A549 (cell line): Measurements from ENCODE around the gene FRMD4A. TPM values are rescaled to one million over a fixed set of nuclear protein-coding genes. Genes with fewer than 3 reads are reported as not detected.

Source experiments
- ATAC-seq, 2 experiments: fragments of 200-7000 bp in 1 of 2; fragments of >200 bp in 1 of 2; cut with Nextera tagmentation in 1 of 2; cut with Tn5 transposase in 1 of 2; 3 replicates each; pipeline versions ENCODE4 v1.8.0 to v1.9.1; 2018 to 2020; ENCODE audit warnings: mild to moderate bottlenecking in 1 of 2, moderate library complexity in 1 of 2
- CTCF ChIA-PET: fragments of 300-600 bp; sonication (Branson Sonifier 250); formaldehyde crosslinking; extraction: SDS; loops from one replicate; lab custom pipeline; 2021; ENCODE audit warnings: antibody characterized with exemption, inconsistent platforms; lab: Yijun Ruan, JAX
- POLR2A ChIA-PET: fragments of 350-600 bp; formaldehyde crosslinking; extraction: SDS; loops from one replicate; lab custom pipeline; 2021; ENCODE audit warnings: antibody characterized with exemption, inconsistent platforms; lab: Yijun Ruan, JAX
- DNase-seq, 2 experiments: peaks; one replicate each; pipeline versions ENCODE4 v3.0.0 to v3.0.0-alpha.2; 2011 to 2016; ENCODE audit warnings: low read depth in 1 of 2, low spot score in 1 of 2
- FAIRE-seq: peaks from 2 replicates; lab custom pipeline; 2011; peaks lifted over from hg19 to GRCh38; lab: Jason Lieb, UNC
- H3K27ac ChIP-seq, 2 experiments: fragments of >200 bp; sonication (Bioruptor Twin); formaldehyde crosslinking; 3 replicates each; pipeline ENCODE4 v1.5.1; 2016 to 2017
- H3K4me1 ChIP-seq: fragments of >200 bp; sonication (Bioruptor Twin); formaldehyde crosslinking; 3 replicates; pipeline ENCODE4 v1.6.1; 2016
- H3K4me2 ChIP-seq: fragments of >200 bp; sonication (Bioruptor Twin); formaldehyde crosslinking; 3 replicates; pipeline ENCODE4 v1.6.1; 2016
- H3K4me3 ChIP-seq: fragments of >200 bp; sonication (Bioruptor Twin); formaldehyde crosslinking; 3 replicates; pipeline ENCODE4 v1.5.1; 2016
- H3K9me3 ChIP-seq: fragments of >200 bp; sonication (Bioruptor Twin); formaldehyde crosslinking; 3 replicates; pipeline ENCODE4 v1.6.1; 2016
- BHLHE40 ChIP-seq: IDR thresholded peaks from 2 replicates; pipeline ENCODE4 v1.6.1; 2012; ENCODE audit warnings: low read depth, low read length, inconsistent platforms
- CEBPB ChIP-seq, 2 experiments: fragments of >200 bp in 1 of 2; sonication (Bioruptor Twin) in 1 of 2; formaldehyde crosslinking in 1 of 2; IDR thresholded peaks; 2 replicates each; pipeline ENCODE4 v1.6.1; 2012 to 2016
- CHD2 ChIP-seq: fragments of 150-350 bp; IDR thresholded peaks from 2 replicates; pipeline ENCODE4 v1.6.1; 2014; ENCODE audit warnings: low read length; ENCODE audit not compliant: partially characterized antibody
- EHMT2 ChIP-seq: fragments of 200-600 bp; sonication (generic); IDR thresholded peaks from 2 replicates; pipeline ENCODE4 v1.6.1; 2016; ENCODE audit warnings: antibody characterized with exemption, low read depth, mild to moderate bottlenecking, moderate library complexity
- FOSB ChIP-seq: fragments of 250-450 bp; sonication (Bioruptor Pico); IDR thresholded peaks from 2 replicates; pipeline ENCODE4 v1.5.0; 2020; ENCODE audit warnings: mild to moderate bottlenecking, moderate library complexity
- FOXS1 ChIP-seq: fragments of 250-450 bp; sonication (Bioruptor Pico); IDR thresholded peaks from 2 replicates; pipeline ENCODE4 v1.5.0; 2020; ENCODE audit warnings: mild to moderate bottlenecking, moderate library complexity
- HOXA7 ChIP-seq: fragments of 250-450 bp; sonication (Bioruptor Pico); IDR thresholded peaks from 2 replicates; pipeline ENCODE4 v1.5.0; 2020; ENCODE audit warnings: mild to moderate bottlenecking, moderate library complexity
- JUN ChIP-seq, 2 experiments: fragments of >200 bp; sonication (Bioruptor Twin); formaldehyde crosslinking; IDR thresholded peaks; 2 replicates in 1 of 2; 3 replicates in 1 of 2; pipeline ENCODE4 v1.6.1; 2016 to 2017
- KDM5A ChIP-seq: fragments of 200-600 bp; sonication (generic); IDR thresholded peaks from 2 replicates; pipeline ENCODE4 v1.6.1; 2016; ENCODE audit warnings: antibody characterized with exemption, mild to moderate bottlenecking
- MYC ChIP-seq: IDR thresholded peaks from 2 replicates; pipeline ENCODE4 v1.6.1; 2012; ENCODE audit warnings: mild to moderate bottlenecking, inconsistent platforms, low read length, improper control_type of control experiment, borderline replicate concordance
- NFE2L2 ChIP-seq: fragments of 150-350 bp; conservative IDR thresholded peaks from 2 replicates; pipeline ENCODE4 v1.6.1; 2014; ENCODE audit warnings: low read length
- NPAS2 ChIP-seq: fragments of 250-450 bp; sonication (Bioruptor Pico); IDR thresholded peaks from 2 replicates; pipeline ENCODE4 v1.8.0; 2022; ENCODE audit warnings: mild to moderate bottlenecking, moderate library complexity, borderline replicate concordance
- NR3C1 ChIP-seq: fragments of >200 bp; sonication (Bioruptor Twin); formaldehyde crosslinking; IDR thresholded peaks from 3 replicates; pipeline ENCODE4 v1.6.1; 2017
- POLR2AphosphoS2 ChIP-seq: conservative IDR thresholded peaks from 2 replicates; pipeline ENCODE4 v1.6.1; 2012; ENCODE audit warnings: low read length, improper control_type of control experiment, inconsistent platforms
- TFCP2L1 ChIP-seq: fragments of 250-450 bp; sonication (Bioruptor Pico); IDR thresholded peaks from 2 replicates; pipeline ENCODE4 v1.5.0; 2021; ENCODE audit warnings: mild to moderate bottlenecking
- ZNF302 ChIP-seq: fragments of 250-450 bp; sonication (Bioruptor Pico); IDR thresholded peaks from 2 replicates; pipeline ENCODE4 v1.9.0; 2021; ENCODE audit warnings: inconsistent platforms, mild to moderate bottlenecking, moderate library complexity
- ZSCAN20 ChIP-seq: fragments of 250-450 bp; sonication (Bioruptor Pico); IDR thresholded peaks from 2 replicates; pipeline ENCODE4 v1.8.0; 2022; ENCODE audit warnings: mild to moderate bottlenecking, moderate library complexity
- WGBS: methylation state at CpG from one replicate; pipeline ENCODE4 v1.1.6; 2017; ENCODE audit errors: missing lambda C conversion rate; 5-methylcytosine and 5-hydroxymethylcytosine counted together
- polyA plus RNA-seq, 4 experiments: library from polyadenylated mRNA; depleted of rRNA in 3 of 4; stranded (reverse); fragments of >200 nt; fragmentation: RNase III in 1 of 4; extraction: RNeasy Plus Mini Kit Qiagen cat#74134 plus additional on column Dnase treatment in 1 of 4; gene quantifications; 2 replicates in 3 of 4; 3 replicates in 1 of 4; pipeline ENCODE4 v1.2.3, GENCODE V29; 2011 to 2017
- TF ChIP-seq, protein P1 (sequence below): IDR thresholded peaks from 2 replicates; pipeline ENCODE4 v1.6.1; 2012
- TF ChIP-seq, protein P2 (sequence below): fragments of >200 bp; sonication (Bioruptor Twin); formaldehyde crosslinking; IDR thresholded peaks from 3 replicates; pipeline ENCODE4 v1.5.1; 2016
- TF ChIP-seq, protein P3 (sequence below): fragments of 250-450 bp; sonication (Bioruptor Pico); IDR thresholded peaks from 2 replicates; pipeline ENCODE4 v1.5.0; 2021; ENCODE audit warnings: mild to moderate bottlenecking, moderate library complexity, borderline replicate concordance

FRMD4A gene
- polyA plus RNA-seq, 2 of the 4 experiments (the other 2 are of a cell fraction) = 2.5 to 4.7 TPM

GRCh38 chr10:14116837-14117236 is 213.9 kb downstream of the FRMD4A start:
- CTCF ChIA-PET = interaction anchor here (1.5 to 1.8 kb wide), 2 partner anchors 14 to 15 kb away, joined by 3 to 5 read pairs; no protein-coding TSS in a partner anchor
- POLR2A ChIA-PET = no interaction called here
- FAIRE-seq (no peak), DNase-seq (no peak), ATAC-seq (no peak)
- no peak for TF ChIP-seq NFE2L2
- H3K9me3 ChIP-seq = no peaks in the 10 kb centered on the region
- H3K4me2 ChIP-seq = no peak overlapping the region
- no peaks in the 10 kb centered on the region for H3K4me1 ChIP-seq
- no peak overlapping the region for H3K27ac ChIP-seq
- no peak overlapping the region for H3K4me3 ChIP-seq

DNA sequence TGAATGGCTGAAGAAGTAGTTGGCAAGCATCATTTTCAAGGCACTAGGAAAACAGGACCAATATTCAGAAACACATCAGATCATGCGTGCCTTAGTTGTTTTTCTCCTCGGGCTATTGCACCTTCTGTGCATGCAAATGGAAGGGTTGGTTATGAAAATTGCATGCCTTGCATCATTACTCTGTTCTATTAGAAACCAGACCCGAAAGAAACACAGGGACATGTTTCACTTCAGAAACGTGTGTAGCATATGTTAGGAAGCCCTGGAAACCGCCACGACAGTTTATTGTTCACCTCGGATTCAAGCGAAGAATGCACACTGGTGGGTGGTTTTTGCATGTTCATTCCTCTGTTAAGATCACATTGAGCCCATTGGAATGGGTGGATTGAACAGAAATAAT is 214.7 kb downstream of the FRMD4A start:
- no peak overlapping the region for H3K27ac ChIP-seq
- H3K9me3 ChIP-seq = no peaks in the 10 kb centered on the region
- ChIA-PET POLR2A (no interaction called here), CTCF (interaction anchor here (1.6 to 1.8 kb wide), 2 partner anchors 15 to 30 kb away, joined by 4 to 5 read pairs; no protein-coding TSS in a partner anchor)
- ATAC-seq (no peak), FAIRE-seq (no peak), DNase-seq (no peak)
- WGBS = 35% methylated on average over 8 of the region's 8 CpGs
- no peak overlapping the region for H3K4me2 ChIP-seq
- H3K4me1 ChIP-seq = no peaks in the 10 kb centered on the region
- no peak overlapping the region for H3K4me3 ChIP-seq
- TF ChIP-seq CHD2 = no peak
- TF ChIP-seq JUN (IDR thresholded peaks at IDR 0.05) = no peak
- TF ChIP-seq, protein P1, sequence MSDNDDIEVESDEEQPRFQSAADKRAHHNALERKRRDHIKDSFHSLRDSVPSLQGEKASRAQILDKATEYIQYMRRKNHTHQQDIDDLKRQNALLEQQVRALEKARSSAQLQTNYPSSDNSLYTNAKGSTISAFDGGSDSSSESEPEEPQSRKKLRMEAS = no peak
- no peak for TF ChIP-seq KDM5A
- no peak for TF ChIP-seq CEBPB (IDR thresholded peaks at IDR 0.05)
- TF ChIP-seq EHMT2 = no peak

- Histone ChIP-seq H3K4me1 (no peaks in the 10 kb centered on the region), H3K4me3 (no peak overlapping the region), H3K4me2 (no peak overlapping the region), H3K27ac (no peak overlapping the region), H3K9me3 (no peaks in the 10 kb centered on the region)
- no peak for DNase-seq
- no peak for FAIRE-seq
- ChIA-PET CTCF (interaction anchor here (1.6 kb wide), 1 partner anchor 29 kb away, joined by 4 read pairs; no protein-coding TSS in a partner anchor), POLR2A (no interaction called here)
- TF ChIP-seq, protein P1 = no peak
- TF ChIP-seq POLR2AphosphoS2 = no peak
- no peak for TF ChIP-seq NPAS2 (CRISPR knock-in tag)
- no peak for TF ChIP-seq FOSB (CRISPR knock-in tag)
- TF ChIP-seq NR3C1 = no peak
- no peak for TF ChIP-seq KDM5A
- TF ChIP-seq BHLHE40 = no peak
- TF ChIP-seq, protein P2, sequence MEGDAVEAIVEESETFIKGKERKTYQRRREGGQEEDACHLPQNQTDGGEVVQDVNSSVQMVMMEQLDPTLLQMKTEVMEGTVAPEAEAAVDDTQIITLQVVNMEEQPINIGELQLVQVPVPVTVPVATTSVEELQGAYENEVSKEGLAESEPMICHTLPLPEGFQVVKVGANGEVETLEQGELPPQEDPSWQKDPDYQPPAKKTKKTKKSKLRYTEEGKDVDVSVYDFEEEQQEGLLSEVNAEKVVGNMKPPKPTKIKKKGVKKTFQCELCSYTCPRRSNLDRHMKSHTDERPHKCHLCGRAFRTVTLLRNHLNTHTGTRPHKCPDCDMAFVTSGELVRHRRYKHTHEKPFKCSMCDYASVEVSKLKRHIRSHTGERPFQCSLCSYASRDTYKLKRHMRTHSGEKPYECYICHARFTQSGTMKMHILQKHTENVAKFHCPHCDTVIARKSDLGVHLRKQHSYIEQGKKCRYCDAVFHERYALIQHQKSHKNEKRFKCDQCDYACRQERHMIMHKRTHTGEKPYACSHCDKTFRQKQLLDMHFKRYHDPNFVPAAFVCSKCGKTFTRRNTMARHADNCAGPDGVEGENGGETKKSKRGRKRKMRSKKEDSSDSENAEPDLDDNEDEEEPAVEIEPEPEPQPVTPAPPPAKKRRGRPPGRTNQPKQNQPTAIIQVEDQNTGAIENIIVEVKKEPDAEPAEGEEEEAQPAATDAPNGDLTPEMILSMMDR = no peak
- no peak for TF ChIP-seq TFCP2L1 (CRISPR knock-in tag)
- no peak for TF ChIP-seq FOXS1 (CRISPR knock-in tag)
- 12% methylated on average over 2 of the region's 2 CpGs for WGBS
- no peak for ATAC-seq
Measured at GRCh38 chr10:14114791-14115190, 215.9 kb downstream of the FRMD4A start.

- CTCF ChIA-PET = interaction anchor here (1.1 to 1.6 kb wide), 2 partner anchors 9 kb away, joined by 3 to 4 read pairs; no protein-coding TSS in a partner anchor
- TF ChIP-seq BHLHE40 = no peak
- TF ChIP-seq ZSCAN20 = no peak
- TF ChIP-seq, protein P3, sequence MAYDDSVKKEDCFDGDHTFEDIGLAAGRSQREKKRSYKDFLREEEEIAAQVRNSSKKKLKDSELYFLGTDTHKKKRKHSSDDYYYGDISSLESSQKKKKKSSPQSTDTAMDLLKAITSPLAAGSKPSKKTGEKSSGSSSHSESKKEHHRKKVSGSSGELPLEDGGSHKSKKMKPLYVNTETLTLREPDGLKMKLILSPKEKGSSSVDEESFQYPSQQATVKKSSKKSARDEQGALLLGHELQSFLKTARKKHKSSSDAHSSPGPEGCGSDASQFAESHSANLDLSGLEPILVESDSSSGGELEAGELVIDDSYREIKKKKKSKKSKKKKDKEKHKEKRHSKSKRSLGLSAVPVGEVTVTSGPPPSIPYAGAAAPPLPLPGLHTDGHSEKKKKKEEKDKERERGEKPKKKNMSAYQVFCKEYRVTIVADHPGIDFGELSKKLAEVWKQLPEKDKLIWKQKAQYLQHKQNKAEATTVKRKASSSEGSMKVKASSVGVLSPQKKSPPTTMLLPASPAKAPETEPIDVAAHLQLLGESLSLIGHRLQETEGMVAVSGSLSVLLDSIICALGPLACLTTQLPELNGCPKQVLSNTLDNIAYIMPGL (CRISPR knock-in tag) = no peak
- TF ChIP-seq KDM5A = no peak
- no peak for TF ChIP-seq ZNF302
- TF ChIP-seq HOXA7 = no peak
- TF ChIP-seq MYC = no peak
- no peak for DNase-seq
- H3K9me3 ChIP-seq = no peaks in the 10 kb centered on the region
- FAIRE-seq = no peak
- 49% methylated on average over 5 of the region's 5 CpGs for WGBS
- no peak overlapping the region for H3K27ac ChIP-seq
- no peak overlapping the region for H3K4me3 ChIP-seq
- no peaks in the 10 kb centered on the region for H3K4me1 ChIP-seq
- no peak overlapping the region for H3K4me2 ChIP-seq
- no peak for ATAC-seq
- POLR2A ChIA-PET = no interaction called here
Measured at GRCh38 chr10:14112056-14112455, 218.7 kb downstream of the FRMD4A start.
